Endothelial cell of umbilical vein (primary cell): Measurements from ENCODE around the gene SRM. TPM values are rescaled to one million over a fixed set of nuclear protein-coding genes. Genes with fewer than 3 reads are reported as not detected.

Experiments used
- BruUV-seq: library from RNA; stranded (reverse); fragments of 400-500 nt; replicated peaks from 2 replicates; lab custom pipeline; 2021; lab: Mats Ljungman, UMichigan
- CTCF ChIA-PET: fragments of 300-600, 350-600 bp; sonication (Branson Sonifier 250); formaldehyde crosslinking; loops from one replicate; lab custom pipeline; 2021; ENCODE audit warnings: antibody characterized with exemption, inconsistent platforms; lab: Charles Lee
- POLR2A ChIA-PET: fragments of 300-600, 350-600 bp; sonication (Branson Sonifier 250); formaldehyde crosslinking; loops from one replicate; lab custom pipeline; 2021; ENCODE audit warnings: antibody characterized with exemption, inconsistent platforms; lab: Charles Lee
- DNase-seq: peaks from one replicate; pipeline ENCODE4 v3.0.0-alpha.2; 2011; ENCODE audit warnings: low read depth, low spot score
- FAIRE-seq: peaks from 2 replicates; lab custom pipeline; 2011; peaks lifted over from hg19 to GRCh38; lab: Jason Lieb, UNC
- H2AFZ ChIP-seq: 2 replicates; pipeline ENCODE4 v1.6.0; 2012; ENCODE audit warnings: low read depth, low read length, control low read depth, inconsistent platforms
- H3K27ac ChIP-seq: 2 replicates; pipeline ENCODE4 v1.5.1; 2011; ENCODE audit warnings: low read depth, mild to moderate bottlenecking, control low read depth, low read length, moderate library complexity; ENCODE audit not compliant: insufficient read depth
- H3K27me3 ChIP-seq, 2 experiments: 2 replicates each; pipeline versions ENCODE4 v1.6.0 to v1.6.1; 2011; ENCODE audit warnings: low read length in 2 of 2, mixed read lengths in 1 of 2; ENCODE audit not compliant: control insufficient read depth in 2 of 2, insufficient read depth in 2 of 2
- H3K36me3 ChIP-seq, 2 experiments: 2 replicates in 1 of 2; 3 replicates in 1 of 2; pipeline ENCODE4 v1.5.1; 2011; ENCODE audit warnings: low read length in 2 of 2, mild to moderate bottlenecking in 1 of 2, moderate library complexity in 1 of 2; ENCODE audit not compliant: control insufficient read depth in 2 of 2, insufficient read depth in 2 of 2; ENCODE audit errors: extremely low read depth in 1 of 2
- H3K4me1 ChIP-seq: 3 replicates; pipeline ENCODE4 v1.5.1; 2011; ENCODE audit warnings: mild to moderate bottlenecking, low read length; ENCODE audit not compliant: control insufficient read depth, insufficient read depth; ENCODE audit errors: extremely low read depth
- H3K4me2 ChIP-seq: 2 replicates; pipeline ENCODE4 v1.6.1; 2011; ENCODE audit warnings: low read length, control low read depth, mixed read lengths; ENCODE audit not compliant: insufficient read depth
- H3K4me3 ChIP-seq, 3 experiments: fragments of 200-600 bp in 1 of 3; sonication (generic), shearing (Covaris generic) in 1 of 3; replicated peaks in 1 of 3; 2 replicates each; pipeline ENCODE4 v1.5.1; 2011 to 2016; ENCODE audit warnings: control low read depth in 3 of 3, low read length in 3 of 3, mild to moderate bottlenecking in 2 of 3, inconsistent platforms in 1 of 3, low read depth in 1 of 3, moderate library complexity in 1 of 3; ENCODE audit not compliant: insufficient read depth in 1 of 3
- H3K79me2 ChIP-seq: 2 replicates; pipeline ENCODE4 v1.6.0; 2012; ENCODE audit warnings: low read length, inconsistent platforms; ENCODE audit not compliant: control insufficient read depth, insufficient read depth
- H3K9ac ChIP-seq: replicated peaks from 2 replicates; pipeline ENCODE3; 2011; ENCODE audit warnings: low read length, control low read depth; ENCODE audit not compliant: insufficient read depth; ENCODE audit errors: extremely low read depth
- H3K9me1 ChIP-seq: replicated peaks from 3 replicates; pipeline ENCODE4 v1.6.0; 2011; ENCODE audit warnings: mild to moderate bottlenecking, low read length; ENCODE audit not compliant: control insufficient read depth, insufficient read depth; ENCODE audit errors: extremely low read depth
- H3K9me3 ChIP-seq: replicated peaks from 2 replicates; pipeline ENCODE4 v1.5.1; 2012; ENCODE audit warnings: low read length, inconsistent platforms; ENCODE audit not compliant: control insufficient read depth, insufficient read depth
- H4K20me1 ChIP-seq: replicated peaks from 2 replicates; pipeline ENCODE3; 2011; ENCODE audit warnings: mild to moderate bottlenecking, low read length; ENCODE audit not compliant: control insufficient read depth, insufficient read depth; ENCODE audit errors: extremely low read depth
- CTCF ChIP-seq, 2 donors: IDR thresholded peaks; 1 replicate in 1 of 2; 2 replicates in 1 of 2; pipeline ENCODE4 v1.5.1; 2011; ENCODE audit warnings: low read length in 2 of 2, mild to moderate bottlenecking in 2 of 2, moderate library complexity in 2 of 2, control low read depth in 1 of 2, inconsistent platforms in 1 of 2, low read depth in 1 of 2; ENCODE audit not compliant: insufficient read depth in 1 of 2; ENCODE audit errors: extremely low read depth in 1 of 2
- EZH2 ChIP-seq: IDR thresholded peaks from 2 replicates; pipeline ENCODE4 v1.6.1; 2012; ENCODE audit warnings: borderline replicate concordance, low read depth, mild to moderate bottlenecking, moderate library complexity, low read length, inconsistent platforms; ENCODE audit not compliant: severe bottlenecking
- FOS ChIP-seq: IDR thresholded peaks from 2 replicates; pipeline ENCODE4 v1.6.1; 2011; ENCODE audit warnings: mild to moderate bottlenecking, low read length, moderate library complexity, borderline replicate concordance; ENCODE audit not compliant: insufficient read depth
- GATA2 ChIP-seq: IDR thresholded peaks from 2 replicates; pipeline ENCODE4 v1.7.0; 2011; ENCODE audit warnings: low read depth, mild to moderate bottlenecking, moderate library complexity, mixed read lengths, low read length; ENCODE audit not compliant: insufficient read length, insufficient read depth
- JUN ChIP-seq: IDR thresholded peaks from 2 replicates; pipeline ENCODE4 v1.6.1; 2011; ENCODE audit warnings: borderline replicate concordance, low read depth; ENCODE audit not compliant: insufficient read length, insufficient read depth
- MAX ChIP-seq: IDR thresholded peaks from 2 replicates; pipeline ENCODE4 v1.6.1; 2011; ENCODE audit not compliant: insufficient read depth, insufficient read length
- MYC ChIP-seq: IDR thresholded peaks from one replicate; pipeline ENCODE4 v1.6.1; 2011; ENCODE audit warnings: mild to moderate bottlenecking, low read depth, low read length
- POLR2A ChIP-seq: IDR thresholded peaks from 2 replicates; pipeline ENCODE4 v1.6.1; 2012; ENCODE audit warnings: low read depth, mild to moderate bottlenecking, control low read depth, low read length
- POLR2AphosphoS5 ChIP-seq: IDR thresholded peaks from 2 replicates; pipeline ENCODE4 v1.6.1; 2012; ENCODE audit warnings: low read depth, mild to moderate bottlenecking, control low read depth, low read length, moderate library complexity; ENCODE audit not compliant: insufficient read depth
- dilution Hi-C: fragments of 300-500 bp; cut with MboI; formaldehyde crosslinking; loops from one replicate; pipeline ENCODE4 v1.15.0; 2019; ENCODE audit warnings: low sequenced_read_pairs; ENCODE audit not compliant: extremely low pct_ligation_motif_present
- intact Hi-C: fragments of 100-400 bp; cut with micrococcal nuclease; formaldehyde crosslinking; loops from one replicate; pipeline ENCODE4 v1.10.0; 2022
- polyA plus RNA-seq, 4 experiments: library from polyadenylated mRNA; depleted of rRNA in 3 of 4; stranded (reverse) in 3 of 4; unstranded in 1 of 4; fragments of >200 nt; gene quantifications; 2 replicates each; pipeline versions ENCODE4 v1.2.1 to v1.2.3, GENCODE V29; 2011 to 2012; ENCODE audit warnings: missing spikeins in 1 of 4
- total RNA-seq: library from RNA; stranded (reverse); gene quantifications from 2 replicates; pipeline ENCODE4 v1.2.3, GENCODE V29; 2021

Gene SRM
- total and polyA plus RNA-seq, 2 donors (not counting 3 experiments of a cell fraction or from before 2014, with no cell fraction given): 81.3 to 172 TPM

- Histone ChIP-seq H3K27me3 (no peaks in the 10 kb centered on the region), H3K79me2 (peaks cover 10% of the 10 kb centered on the region), H3K4me3 (no peak overlapping the region), H3K4me2 (no peak overlapping the region), H3K9ac (no peak overlapping the region), H3K9me3 (no peaks in the 10 kb centered on the region), H3K9me1 (no peaks in the 10 kb centered on the region), H2AFZ (no peak overlapping the region), H3K36me3 (peaks cover 0 to 12% of the 10 kb centered on the region in 2 experiments), H3K27ac (no peak overlapping the region), H3K4me1 (peaks cover 6% of the 10 kb centered on the region), H4K20me1 (no peaks in the 10 kb centered on the region)
- DNase-seq: no peak
- TF ChIP-seq MAX (no peak), EZH2 (no peak), POLR2A (no peak), JUN (no peak), POLR2AphosphoS5 (no peak), CTCF (IDR thresholded peaks at IDR 0.05; ENCODE audit: extremely low read depth in 1 of 2, insufficient read depth in 1 of 2, low read depth in 1 of 2, low read length in 2 of 2) (no peak), MYC (no peak), FOS (no peak), GATA2 (no peak)
- dilution Hi-C loops (no loop called here), intact Hi-C loops (no loop called here)
- POLR2A ChIA-PET: no interaction called here
- CTCF ChIA-PET: interaction anchor here (1.6 kb wide), 1 partner anchor 16 kb away, joined by 9 read pairs; no protein-coding TSS in a partner anchor
- no peak for FAIRE-seq
- BruUV-seq: no TSS peak
These were observed 5.6 kb downstream of the SRM start for GRCh38 chr1:11054181-11054580.
